Right atrium auricular region (tissue), 2 donors: ENCODE data around the gene DKK3. TPM values are rescaled to one million over a fixed set of nuclear protein-coding genes. Genes with fewer than 3 reads are reported as not detected.

Source experiments
- DNase-seq: peaks from one replicate; pipeline ENCODE4 v3.0.0-alpha.2; 2019; ENCODE audit warnings: low spot score
- H3K27ac ChIP-seq, 2 donors: fragments of 200-600 bp; sonication (generic); 1 replicate in 1 of 2; 2 replicates in 1 of 2; pipeline ENCODE4 v1.5.1; 2016 to 2019
- H3K27me3 ChIP-seq, 2 donors: fragments of 200-600 bp; sonication (generic); one replicate each; pipeline versions ENCODE4 v1.5.1 to v1.6.0; 2017 to 2019
- H3K36me3 ChIP-seq: fragments of 200-600 bp; sonication (generic); one replicate; pipeline ENCODE4 v1.5.1; 2016
- H3K4me1 ChIP-seq, 2 donors: fragments of 200-600 bp; sonication (generic); one replicate each; pipeline versions ENCODE4 v1.5.1 to v1.6.0; 2017 to 2019
- H3K4me3 ChIP-seq, 2 donors: fragments of 200-600 bp; sonication (generic); 1 replicate in 1 of 2; 2 replicates in 1 of 2; pipeline ENCODE4 v1.5.1; 2017 to 2019; ENCODE audit warnings: mild to moderate bottlenecking in 1 of 2, moderate library complexity in 1 of 2
- H3K9me3 ChIP-seq, 2 donors: fragments of 200-600 bp; sonication (generic); one replicate each; pipeline ENCODE4 v1.5.1; 2019
- total RNA-seq, 2 donors: library from RNA; depleted of rRNA; stranded (reverse); fragments of >200 nt; gene quantifications; one replicate each; pipeline ENCODE4 v1.1.0, GENCODE V29; 2016
- TF ChIP-seq, protein P1 (sequence below), 2 donors: fragments of 200-600 bp; sonication (generic); IDR thresholded peaks; one replicate each; pipeline ENCODE4 v1.5.1; 2019; ENCODE audit warnings: antibody characterized with exemption in 2 of 2

Gene DKK3
- total RNA-seq, 2 donors from 2014 or later = 2,934 to 5,316 TPM

DNA sequence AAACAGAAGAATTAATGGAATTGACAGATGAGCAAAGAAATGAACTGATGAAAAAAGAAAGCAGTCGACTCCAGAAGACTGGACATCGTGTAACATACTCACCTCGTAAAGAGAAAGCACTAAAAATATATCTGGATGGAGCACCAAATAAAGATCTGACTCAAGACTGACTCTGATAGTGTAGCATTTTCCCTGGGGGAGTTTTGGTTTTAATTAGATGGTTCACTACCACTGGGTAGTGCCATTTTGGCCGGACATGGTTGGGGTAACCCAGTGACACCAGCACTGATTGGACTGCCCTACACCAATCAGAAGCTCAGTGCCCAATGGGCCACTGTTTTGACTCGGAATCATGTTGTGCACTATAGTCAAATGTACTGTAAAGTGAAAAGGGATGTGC, 52.4 kb downstream of the DKK3 start:
- no peak overlapping the region for H3K4me3 ChIP-seq
- H3K4me1 ChIP-seq = peaks cover 0 to 13% of the 10 kb centered on the region in 2 donors
- TF ChIP-seq, protein P1, sequence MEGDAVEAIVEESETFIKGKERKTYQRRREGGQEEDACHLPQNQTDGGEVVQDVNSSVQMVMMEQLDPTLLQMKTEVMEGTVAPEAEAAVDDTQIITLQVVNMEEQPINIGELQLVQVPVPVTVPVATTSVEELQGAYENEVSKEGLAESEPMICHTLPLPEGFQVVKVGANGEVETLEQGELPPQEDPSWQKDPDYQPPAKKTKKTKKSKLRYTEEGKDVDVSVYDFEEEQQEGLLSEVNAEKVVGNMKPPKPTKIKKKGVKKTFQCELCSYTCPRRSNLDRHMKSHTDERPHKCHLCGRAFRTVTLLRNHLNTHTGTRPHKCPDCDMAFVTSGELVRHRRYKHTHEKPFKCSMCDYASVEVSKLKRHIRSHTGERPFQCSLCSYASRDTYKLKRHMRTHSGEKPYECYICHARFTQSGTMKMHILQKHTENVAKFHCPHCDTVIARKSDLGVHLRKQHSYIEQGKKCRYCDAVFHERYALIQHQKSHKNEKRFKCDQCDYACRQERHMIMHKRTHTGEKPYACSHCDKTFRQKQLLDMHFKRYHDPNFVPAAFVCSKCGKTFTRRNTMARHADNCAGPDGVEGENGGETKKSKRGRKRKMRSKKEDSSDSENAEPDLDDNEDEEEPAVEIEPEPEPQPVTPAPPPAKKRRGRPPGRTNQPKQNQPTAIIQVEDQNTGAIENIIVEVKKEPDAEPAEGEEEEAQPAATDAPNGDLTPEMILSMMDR (IDR thresholded peaks at IDR 0.05) = no peak
- no peaks in the 10 kb centered on the region for H3K9me3 ChIP-seq
- peaks cover 46% of the 10 kb centered on the region for H3K36me3 ChIP-seq
- H3K27ac ChIP-seq = no peak overlapping the region
- H3K27me3 ChIP-seq = no peaks in the 10 kb centered on the region
- no peak for DNase-seq

DNA sequence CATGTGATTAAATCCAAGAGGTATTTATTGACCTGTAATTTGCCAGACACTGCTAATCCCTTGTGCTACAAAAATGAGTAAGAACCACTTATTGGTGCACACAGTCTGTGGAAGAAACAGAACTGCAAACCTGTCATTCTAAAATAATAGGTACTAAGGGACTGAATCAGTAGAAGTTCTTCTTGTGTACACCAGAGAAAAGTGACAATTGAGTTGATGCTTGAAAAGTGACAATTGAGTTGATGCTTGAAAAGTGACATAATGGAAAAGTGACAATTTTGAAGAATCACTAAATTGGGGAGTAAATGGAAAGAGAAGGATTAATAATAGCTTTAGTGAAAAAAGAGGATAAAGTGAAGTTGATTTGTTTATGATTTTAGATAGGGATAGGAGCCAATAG, 56.4 kb downstream of the DKK3 start:
- no peak for DNase-seq
- Histone ChIP-seq H3K27ac (no peak overlapping the region), H3K36me3 (peaks cover 64% of the 10 kb centered on the region), H3K27me3 (no peaks in the 10 kb centered on the region), H3K4me3 (no peak overlapping the region), H3K4me1 (peaks cover 0 to 25% of the 10 kb centered on the region in 2 donors), H3K9me3 (no peaks in the 10 kb centered on the region)
- TF ChIP-seq, protein P1 (IDR thresholded peaks at IDR 0.05) = no peak

DNA sequence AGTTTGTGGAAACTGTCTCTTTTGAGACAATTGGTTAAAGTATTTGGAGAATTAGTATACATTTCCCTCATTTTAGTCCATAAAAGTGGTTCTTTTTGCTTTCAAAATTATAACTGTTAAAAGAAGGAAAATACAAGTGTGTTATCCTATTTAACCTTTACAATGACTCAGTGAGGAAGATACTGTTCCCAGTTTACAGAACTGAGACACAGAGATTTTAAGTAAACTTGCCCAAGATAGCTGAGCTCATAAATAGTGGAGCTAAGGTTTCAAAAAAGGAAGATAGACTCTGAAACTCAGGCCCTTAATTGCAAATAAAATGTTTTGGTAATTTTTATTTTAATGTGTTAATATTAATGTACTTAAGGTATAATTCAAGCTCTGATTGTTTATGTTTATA, 58.9 kb downstream of the DKK3 start:
- Histone ChIP-seq H3K4me3 (no peak overlapping the region), H3K9me3 (no peaks in the 10 kb centered on the region), H3K4me1 (peaks cover 0 to 25% of the 10 kb centered on the region in 2 donors), H3K27ac (peak overlapping the region in 1 of 2 donors; percentile 62), H3K36me3 (peaks cover 39% of the 10 kb centered on the region), H3K27me3 (no peaks in the 10 kb centered on the region)
- no peak for DNase-seq
- TF ChIP-seq, protein P1 (IDR thresholded peaks at IDR 0.05) = no peak

DNA sequence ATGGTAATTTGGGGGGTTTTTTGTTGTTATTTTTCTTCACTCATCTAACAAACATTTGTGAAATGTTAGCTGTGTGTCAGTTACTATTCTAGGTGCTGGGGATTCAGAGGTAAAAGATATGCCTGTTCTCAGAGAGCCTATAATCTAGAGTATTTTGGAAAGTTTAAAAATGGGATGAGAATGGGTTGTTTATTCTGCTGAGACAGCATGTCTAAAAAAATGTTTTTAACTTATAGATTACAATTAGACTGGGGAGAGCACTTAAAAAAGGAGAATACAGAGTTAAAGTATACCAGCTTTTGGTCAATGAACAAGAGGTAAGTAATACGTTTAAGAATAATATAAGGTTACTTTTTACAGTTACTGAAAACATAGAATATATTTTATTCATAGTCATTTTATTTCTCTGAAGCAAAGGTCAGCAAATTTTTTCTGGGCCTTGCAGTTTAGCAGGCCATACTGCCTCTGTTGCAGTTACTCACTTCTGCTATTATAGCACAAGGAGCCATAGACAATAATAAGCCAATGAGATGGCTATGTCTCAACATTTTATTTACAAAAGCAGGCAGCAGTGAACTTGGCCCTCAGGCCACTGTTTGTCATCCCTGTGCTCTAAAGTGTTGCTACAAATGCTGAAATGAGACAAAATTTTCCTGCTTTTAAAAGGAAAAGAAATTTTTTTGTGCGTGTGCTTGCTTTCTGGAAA, 60.0 kb downstream of the DKK3 start:
- Histone ChIP-seq H3K27ac (peak overlapping the region; percentile 29 to 62), H3K27me3 (no peaks in the 10 kb centered on the region), H3K36me3 (peaks cover 29% of the 10 kb centered on the region), H3K4me1 (peaks cover 0 to 25% of the 10 kb centered on the region in 2 donors), H3K4me3 (no peak overlapping the region), H3K9me3 (no peaks in the 10 kb centered on the region)
- TF ChIP-seq, protein P1 (IDR thresholded peaks at IDR 0.05) = no peak
- DNase-seq = no peak

DNA sequence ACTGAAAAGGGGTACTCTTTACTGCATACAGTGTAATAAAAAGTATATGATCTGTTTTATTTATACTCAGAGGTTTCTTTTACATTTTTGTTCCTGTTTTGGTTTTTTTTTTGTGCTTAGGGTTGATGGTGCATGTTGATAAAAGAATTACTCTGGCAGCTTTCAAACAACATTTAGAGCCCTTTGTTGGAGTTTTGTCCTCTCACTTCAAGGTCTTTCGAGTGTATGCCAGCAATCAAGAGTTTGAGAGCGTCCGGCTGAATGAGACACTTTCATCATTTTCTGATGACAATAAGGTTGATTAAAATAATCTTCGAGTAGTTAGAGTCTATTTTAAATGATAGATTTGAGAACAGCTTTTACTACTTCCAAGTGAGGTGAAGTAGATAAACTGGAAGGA, 60.6 kb downstream of the DKK3 start:
- DNase-seq = no peak
- peaks cover 0 to 25% of the 10 kb centered on the region in 2 donors for H3K4me1 ChIP-seq
- H3K4me3 ChIP-seq = no peak overlapping the region
- no peaks in the 10 kb centered on the region for H3K27me3 ChIP-seq
- H3K27ac ChIP-seq = peak overlapping the region; percentile 29 to 62
- no peaks in the 10 kb centered on the region for H3K9me3 ChIP-seq
- peaks cover 23% of the 10 kb centered on the region for H3K36me3 ChIP-seq
- TF ChIP-seq, protein P1 (IDR thresholded peaks at IDR 0.05) = no peak

DNA sequence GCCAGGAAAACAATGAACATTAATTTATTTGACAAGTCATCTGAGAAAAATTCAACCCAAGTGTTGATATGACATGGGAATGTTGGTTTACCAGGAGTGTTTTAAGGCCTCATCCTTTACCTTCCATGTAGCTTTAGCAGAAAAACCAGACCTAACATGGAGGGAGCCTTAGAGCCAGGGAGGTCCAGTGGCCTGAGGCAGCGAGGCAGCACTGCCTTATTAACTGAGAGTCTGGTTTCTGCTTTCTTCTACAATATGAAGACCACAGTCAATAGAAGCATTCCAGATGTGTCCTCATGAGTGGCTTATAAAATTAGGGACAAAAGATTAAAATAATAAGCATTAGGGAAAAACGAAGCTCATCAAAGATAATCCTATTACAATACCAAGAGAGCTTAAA, 61.5 kb downstream of the DKK3 start:
- Histone ChIP-seq H3K27ac (peak overlapping the region; percentile 29 to 62), H3K27me3 (no peaks in the 10 kb centered on the region), H3K4me1 (peaks cover 0 to 25% of the 10 kb centered on the region in 2 donors), H3K36me3 (peaks cover 30% of the 10 kb centered on the region), H3K9me3 (no peaks in the 10 kb centered on the region), H3K4me3 (no peak overlapping the region)
- TF ChIP-seq, protein P1 (IDR thresholded peaks at IDR 0.05) = no peak
- DNase-seq = no peak
